Esophagus (tissue), 2 donors: ENCODE data around the gene HS6ST2. TPM values are rescaled to one million over a fixed set of nuclear protein-coding genes. Genes with fewer than 3 reads are reported as not detected.
A peak's percentile ranks its signal among the peaks of the same experiment; 100 is the strongest.
"Not testable (repeated sequence)": the region's sequence is repeated elsewhere in the genome, so short reads cannot be mapped to it uniquely, and the experiment has no call there.

ENCODE experiments used
- H3K27ac ChIP-seq, 2 donors: one replicate each; pipeline ENCODE4 v1.5.1; 2013; ENCODE audit warnings: low read depth in 2 of 2, mild to moderate bottlenecking in 2 of 2, inconsistent platforms in 1 of 2, low read length in 1 of 2, moderate library complexity in 1 of 2
- H3K27me3 ChIP-seq, 2 donors: one replicate each; pipeline ENCODE4 v1.6.1; 2013; ENCODE audit warnings: low read length in 2 of 2, control low read depth in 1 of 2, mild to moderate bottlenecking in 1 of 2; ENCODE audit not compliant: insufficient read depth in 2 of 2, control insufficient read depth in 1 of 2
- H3K36me3 ChIP-seq, 2 donors: one replicate each; pipeline ENCODE4 v1.6.1; 2013; ENCODE audit warnings: low read length in 1 of 2; ENCODE audit not compliant: control insufficient read depth in 2 of 2, insufficient read depth in 2 of 2
- H3K4me1 ChIP-seq, 2 donors: one replicate each; pipeline ENCODE4 v1.6.1; 2013; ENCODE audit warnings: low read length in 1 of 2; ENCODE audit not compliant: control insufficient read depth in 2 of 2, insufficient read depth in 2 of 2
- H3K4me3 ChIP-seq, 2 donors: one replicate each; pipeline ENCODE4 v1.5.1; 2013; ENCODE audit warnings: low read length in 2 of 2, mild to moderate bottlenecking in 2 of 2, low read depth in 1 of 2, moderate library complexity in 1 of 2
- H3K9me3 ChIP-seq, 2 donors: one replicate each; pipeline ENCODE4 v1.6.1; 2013; ENCODE audit warnings: mild to moderate bottlenecking in 2 of 2, low read depth in 1 of 2, low read length in 1 of 2, moderate library complexity in 1 of 2; ENCODE audit not compliant: control insufficient read depth in 2 of 2, insufficient read depth in 1 of 2
- WGBS, 2 donors: extraction: QIAGEN DNeasy Blood & Tissue Kit; methylation state at CpG; one replicate each; pipeline ENCODE4 v1.1.7; 2013; 5-methylcytosine and 5-hydroxymethylcytosine counted together
- polyA plus RNA-seq, 2 donors: library from polyadenylated mRNA; stranded (reverse); fragments of 200-250 nt; gene quantifications; one replicate each; pipeline ENCODE4 v1.2.3, GENCODE V29; 2013
- donor health status: healthy with polysubstance abuse.
- donor health status: Bipolar disorder and iron deficiency.

Gene HS6ST2
- 1 to 10 TPM in 1 of 2 donors, under 1 TPM in 1; 0.81 to 2.8 TPM for polyA plus RNA-seq

GRCh38 chrX:132958091-132958703, at the start of gene HS6ST2:
Gene HS6ST2, minus strand, starts transcription at chrX:132958629.
- no peaks in the 10 kb centered on the region for H3K9me3 ChIP-seq
- H3K27me3 ChIP-seq = no peaks in the 10 kb centered on the region
- no peaks in the 10 kb centered on the region for H3K36me3 ChIP-seq
- 2 to 37% methylated on average over 63 of the region's 63 CpGs for WGBS, 2 donors
- peaks cover 0 to 2% of the 10 kb centered on the region in 2 donors for H3K4me1 ChIP-seq
- peak within 1 kb of the TSS; percentile 50 to 52 for H3K4me3 ChIP-seq
- no peak within 1 kb of the TSS for H3K27ac ChIP-seq

DNA sequence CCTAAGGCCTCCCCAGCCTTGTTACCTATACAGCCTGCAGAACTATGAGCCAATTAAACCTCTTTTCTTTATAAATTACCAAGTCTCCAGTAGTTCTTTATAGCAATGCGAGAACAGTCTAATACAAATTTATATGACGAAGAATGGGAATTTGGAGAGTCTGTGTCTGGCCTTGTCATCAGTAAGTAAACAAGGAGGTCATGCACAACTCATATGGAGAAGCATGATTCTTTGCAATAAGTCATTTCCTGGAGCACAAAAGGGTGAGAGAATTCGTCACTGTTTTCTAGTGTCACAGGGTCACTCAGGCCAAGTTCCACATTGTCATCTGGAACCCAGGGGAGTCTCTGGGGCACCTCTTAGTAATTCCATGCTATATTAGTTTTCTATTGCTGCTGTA, 49.0 kb upstream of the HS6ST2 start:
- H3K36me3 ChIP-seq = no peaks in the 10 kb centered on the region
- no peaks in the 10 kb centered on the region for H3K9me3 ChIP-seq
- no peak overlapping the region for H3K27ac ChIP-seq
- no peaks in the 10 kb centered on the region for H3K27me3 ChIP-seq
- H3K4me1 ChIP-seq = no peaks in the 10 kb centered on the region
- no peak overlapping the region for H3K4me3 ChIP-seq
- 84 to 90% methylated on average over 3 of the region's 3 CpGs for WGBS, 2 donors

GRCh38 chrX:133005616-133006015, 47.2 kb upstream of the HS6ST2 start:
- no peak overlapping the region for H3K4me3 ChIP-seq
- WGBS, 2 donors = 71 to 91% methylated on average over 1 of the region's 1 CpG
- H3K9me3 ChIP-seq = no peaks in the 10 kb centered on the region
- H3K4me1 ChIP-seq = no peaks in the 10 kb centered on the region
- H3K27me3 ChIP-seq = no peaks in the 10 kb centered on the region
- no peaks in the 10 kb centered on the region for H3K36me3 ChIP-seq
- no peak overlapping the region for H3K27ac ChIP-seq

GRCh38 chrX:133005042-133005441, 46.6 kb upstream of the HS6ST2 start:
- no peaks in the 10 kb centered on the region for H3K27me3 ChIP-seq
- no peaks in the 10 kb centered on the region for H3K4me1 ChIP-seq
- 3 to 8% methylated on average over 2 of the region's 2 CpGs for WGBS, 2 donors
- H3K9me3 ChIP-seq = no peaks in the 10 kb centered on the region
- no peak overlapping the region for H3K4me3 ChIP-seq
- H3K27ac ChIP-seq = no peak overlapping the region
- no peaks in the 10 kb centered on the region for H3K36me3 ChIP-seq

DNA sequence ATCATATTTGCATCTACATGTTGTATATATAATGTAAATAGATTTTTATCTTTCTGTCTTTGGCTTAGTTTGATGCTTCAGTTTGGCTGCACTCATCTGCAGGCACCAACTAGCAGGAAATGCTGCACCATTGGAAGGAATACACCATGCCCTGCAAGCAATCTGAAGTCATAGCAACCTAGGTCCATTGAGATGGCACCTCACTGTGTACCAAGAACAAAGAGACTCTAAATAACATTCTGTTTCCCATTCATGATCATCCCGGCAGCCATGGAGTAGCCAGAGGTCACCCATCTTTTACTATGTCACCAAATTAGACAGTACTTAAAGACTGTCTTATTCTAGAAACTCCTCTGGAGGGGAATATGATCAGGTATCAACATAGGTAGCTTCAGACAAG, 40.8 kb upstream of the HS6ST2 start:
- H3K27ac ChIP-seq = no peak overlapping the region
- H3K36me3 ChIP-seq = no peaks in the 10 kb centered on the region
- no peaks in the 10 kb centered on the region for H3K9me3 ChIP-seq
- H3K4me1 ChIP-seq = no peaks in the 10 kb centered on the region
- no peak overlapping the region for H3K4me3 ChIP-seq
- H3K27me3 ChIP-seq = no peaks in the 10 kb centered on the region
- WGBS, 2 donors = 66 to 67% methylated on average over 1 of the region's 1 CpG

DNA sequence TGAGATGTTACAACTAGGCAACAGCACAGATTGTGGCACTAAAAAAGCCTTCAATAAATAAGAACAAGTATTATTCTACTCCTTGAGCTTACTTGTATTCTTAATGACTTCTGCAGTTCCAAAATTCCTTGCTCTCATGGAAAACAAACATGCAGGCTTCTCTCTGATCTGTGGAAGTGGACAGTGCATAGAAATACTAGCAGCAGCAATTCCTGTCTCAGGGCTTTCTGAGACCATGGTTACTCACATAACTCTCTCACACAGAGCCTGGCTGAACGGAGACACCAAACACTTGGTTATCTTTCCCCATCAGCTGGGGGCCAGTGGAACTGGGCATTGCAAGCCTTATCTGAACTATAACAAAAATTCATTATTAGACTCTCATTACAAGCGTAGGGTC, 32.4 kb upstream of the HS6ST2 start:
- Histone ChIP-seq H3K9me3 (no peaks in the 10 kb centered on the region), H3K27me3 (peaks cover 0 to 3% of the 10 kb centered on the region in 2 donors), H3K36me3 (no peaks in the 10 kb centered on the region), H3K27ac (no peak overlapping the region), H3K4me1 (no peaks in the 10 kb centered on the region), H3K4me3 (no peak overlapping the region)
- 74 to 82% methylated on average over 2 of the region's 2 CpGs for WGBS, 2 donors

DNA sequence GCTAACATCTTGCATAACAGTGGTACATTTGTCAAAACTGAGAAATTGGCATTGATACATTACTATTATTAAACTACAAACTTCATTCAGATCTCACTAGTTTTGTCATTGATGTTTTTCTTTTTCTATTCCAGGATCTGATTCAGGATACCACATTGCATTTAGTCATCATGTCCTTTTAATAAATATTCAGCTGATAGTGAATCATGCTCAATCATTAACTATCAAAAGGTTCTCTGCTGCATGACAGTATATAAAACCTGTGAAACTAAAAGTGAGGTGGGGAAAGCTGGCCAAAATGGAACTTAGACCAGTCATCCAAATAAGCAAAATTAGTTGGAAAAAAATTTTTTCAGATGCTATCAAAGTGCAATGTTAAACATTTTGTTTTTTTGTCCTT, 28.1 kb upstream of the HS6ST2 start:
- Histone ChIP-seq H3K36me3 (no peaks in the 10 kb centered on the region), H3K27me3 (no peaks in the 10 kb centered on the region), H3K4me3 (no peak overlapping the region), H3K9me3 (no peaks in the 10 kb centered on the region), H3K27ac (no peak overlapping the region), H3K4me1 (no peaks in the 10 kb centered on the region)

- 62 to 82% methylated on average over 7 of the region's 7 CpGs for WGBS, 2 donors
- no peak overlapping the region for H3K4me3 ChIP-seq
These were observed 25.7 kb upstream of the HS6ST2 start for GRCh38 chrX:132984058-132984650.

DNA sequence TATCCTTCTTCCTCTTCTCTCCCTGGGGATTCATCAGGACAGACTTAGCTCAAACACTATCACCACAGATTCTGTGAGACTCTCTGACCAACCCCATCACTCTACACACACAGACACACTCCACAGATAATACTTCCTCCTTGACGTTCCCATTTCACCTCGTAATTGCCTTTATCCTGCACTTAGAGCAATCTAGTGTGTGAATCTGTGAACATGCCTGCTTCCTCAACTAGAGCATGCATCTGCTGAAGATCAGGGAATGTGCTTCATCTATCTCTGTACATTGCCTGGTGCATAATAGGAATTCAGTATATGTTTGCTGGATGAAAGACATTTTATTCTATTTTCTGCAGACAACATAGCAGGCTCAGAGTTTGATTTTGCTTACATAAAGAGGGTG, 25.1 kb upstream of the HS6ST2 start:
- WGBS, 2 donors = 44 to 45% methylated on average over 2 of the region's 2 CpGs
- Histone ChIP-seq H3K4me1 (no peaks in the 10 kb centered on the region), H3K9me3 (no peaks in the 10 kb centered on the region), H3K36me3 (no peaks in the 10 kb centered on the region), H3K27me3 (no peaks in the 10 kb centered on the region), H3K4me3 (no peak overlapping the region), H3K27ac (no peak overlapping the region)

More at GRCh38 chrX:132984058-132984650, 25.7 kb upstream of the HS6ST2 start:
- no peak overlapping the region for H3K27ac ChIP-seq
- no peaks in the 10 kb centered on the region for H3K9me3 ChIP-seq
- H3K27me3 ChIP-seq = no peaks in the 10 kb centered on the region
- H3K4me1 ChIP-seq = no peaks in the 10 kb centered on the region
- H3K36me3 ChIP-seq = no peaks in the 10 kb centered on the region

GRCh38 chrX:132980035-132980434, 21.6 kb upstream of the HS6ST2 start:
- H3K9me3 ChIP-seq, H3K4me1 ChIP-seq, H3K27me3 ChIP-seq, H3K4me3 ChIP-seq, H3K27ac ChIP-seq, H3K36me3 ChIP-seq: not testable (repeated sequence)
- WGBS, 2 donors = 92 to 98% methylated on average over 2 of the region's 2 CpGs
